ENCODE data around the gene ABHD16A.
"Not testable (repeated sequence)": the region's sequence is repeated elsewhere in the genome, so short reads cannot be mapped to it uniquely, and the experiment has no call there.

The ABHD16A gene

DNA sequence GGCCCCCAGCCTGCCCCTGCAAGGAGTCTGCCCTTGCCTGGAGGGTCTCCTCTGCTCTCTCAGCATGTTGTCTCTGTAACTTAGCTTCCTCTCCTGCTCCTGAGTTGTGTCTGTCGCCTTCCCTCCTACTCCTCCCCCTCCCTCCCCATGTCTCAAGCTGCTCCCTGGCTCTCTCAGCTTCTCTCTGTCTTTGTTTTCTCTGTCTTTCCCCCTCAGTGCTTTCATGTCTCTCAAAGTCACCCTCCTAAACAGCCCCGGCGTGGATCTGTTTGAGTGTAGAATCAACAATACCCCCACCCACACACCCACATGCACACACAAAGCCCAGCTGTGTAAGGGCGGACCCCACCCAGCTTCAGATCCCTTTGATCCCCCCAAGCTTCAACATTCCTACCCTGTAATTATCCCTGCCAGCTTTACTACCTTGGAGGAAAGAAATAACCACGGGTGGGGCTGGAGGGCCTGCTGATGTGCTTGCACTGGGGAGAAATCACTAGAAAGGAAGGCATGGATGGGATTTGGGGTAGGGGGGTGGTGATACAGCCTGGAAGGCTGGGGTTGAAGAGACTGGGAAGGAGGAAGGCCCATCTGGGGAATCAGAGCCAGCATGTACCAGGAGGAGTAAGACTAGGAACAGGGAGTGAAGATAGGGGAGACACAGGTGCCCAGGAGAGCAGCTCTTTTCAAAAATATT lies 11.0 kb upstream of the ABHD16A start:
- DNase-seq = no peak

DNA sequence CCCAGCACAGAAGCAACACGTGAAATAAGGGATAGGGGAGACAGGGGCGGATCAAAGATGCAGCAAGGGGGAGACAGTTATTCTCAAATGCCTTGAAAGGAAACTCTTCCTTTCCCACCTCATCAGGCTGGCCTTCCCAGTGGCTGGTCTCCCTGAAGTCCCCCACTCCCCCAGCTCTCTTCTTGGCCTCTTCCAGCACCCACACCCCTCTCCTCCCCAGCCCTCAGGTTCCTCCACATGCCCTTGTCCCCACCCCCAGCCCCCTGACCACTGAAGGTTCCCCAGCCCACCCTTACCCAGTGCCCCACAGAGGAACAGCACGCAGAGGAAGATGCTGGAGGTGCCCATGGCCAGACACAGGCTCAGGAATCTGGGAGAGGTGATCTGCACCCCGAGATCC lies 10.3 kb upstream of the ABHD16A start:
- DNase-seq = no peak

DNA sequence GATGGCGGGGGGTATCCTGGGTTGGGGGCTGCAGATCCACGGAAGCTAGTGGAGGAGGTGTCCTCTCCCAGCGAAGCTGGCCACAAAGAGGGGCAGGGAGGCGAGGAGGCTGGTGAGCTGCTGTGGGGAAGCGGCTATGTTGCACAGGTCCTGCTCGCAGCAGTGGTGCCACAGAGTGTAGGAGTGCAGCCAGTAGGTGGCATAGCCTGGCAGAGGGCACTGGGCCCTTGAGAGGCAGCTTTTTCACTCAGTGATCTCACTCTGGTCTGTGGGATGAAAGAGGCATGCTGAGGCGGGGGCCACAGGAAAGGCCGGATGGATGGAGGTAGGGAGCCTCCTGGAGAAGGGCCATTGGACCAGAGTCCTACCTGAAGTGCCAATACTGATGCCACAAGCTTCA lies 9.2 kb upstream of the ABHD16A start:
- no peak for DNase-seq

DNA sequence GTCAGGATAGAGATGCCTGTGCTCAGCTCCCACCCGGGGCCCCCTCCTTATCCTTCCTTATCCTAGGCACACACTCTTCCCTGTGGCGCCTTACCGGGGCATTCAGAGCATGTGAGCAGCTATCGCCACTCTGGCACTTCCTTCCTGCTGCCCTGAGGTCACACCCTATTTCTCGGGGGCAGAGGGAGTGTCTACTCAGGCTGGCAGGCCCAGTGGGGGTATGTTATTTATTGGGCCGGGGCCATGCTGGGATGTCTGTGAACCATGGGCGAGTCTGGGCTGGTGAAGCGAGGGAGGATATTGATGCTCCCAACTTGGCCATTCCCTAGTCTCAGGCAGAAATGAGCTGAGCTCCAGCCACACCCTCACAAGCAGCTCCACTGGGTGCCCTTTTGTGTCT lies 8.1 kb upstream of the ABHD16A start:
- no peak for DNase-seq

DNA sequence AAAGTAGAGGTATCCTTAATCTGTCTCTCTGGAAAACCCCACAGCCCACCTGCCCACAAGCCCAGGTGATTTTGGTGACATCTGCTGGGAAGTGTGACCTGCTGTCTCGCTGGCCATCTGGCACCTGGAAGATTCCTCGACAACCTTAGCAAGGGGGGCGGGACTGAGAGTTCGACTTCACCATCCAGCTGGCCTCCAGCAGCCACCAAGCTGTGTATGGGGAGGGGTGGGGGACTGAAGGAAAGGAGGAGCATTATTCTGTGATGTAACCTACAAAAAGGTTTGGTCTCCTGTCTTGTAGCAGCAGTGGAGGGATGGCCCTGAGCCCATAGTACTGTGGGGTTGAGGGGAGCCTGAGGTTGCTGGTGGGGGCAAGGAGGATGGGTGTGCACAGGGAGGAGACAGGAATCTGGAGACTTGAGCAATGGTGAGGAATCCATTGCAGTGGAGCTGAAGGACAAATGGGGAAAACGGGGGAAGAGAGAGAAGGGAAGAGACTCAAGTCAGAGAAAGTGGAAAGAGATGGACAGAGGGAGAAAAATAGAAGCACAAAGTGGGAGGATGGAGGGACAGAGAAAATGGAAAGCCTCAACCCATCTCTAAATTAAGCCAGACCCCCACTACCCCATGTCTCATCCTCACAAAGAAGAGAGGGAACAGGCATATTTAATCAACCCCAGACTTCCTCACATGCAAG lies 7.5 kb upstream of the ABHD16A start:
- no peak for DNase-seq

DNA sequence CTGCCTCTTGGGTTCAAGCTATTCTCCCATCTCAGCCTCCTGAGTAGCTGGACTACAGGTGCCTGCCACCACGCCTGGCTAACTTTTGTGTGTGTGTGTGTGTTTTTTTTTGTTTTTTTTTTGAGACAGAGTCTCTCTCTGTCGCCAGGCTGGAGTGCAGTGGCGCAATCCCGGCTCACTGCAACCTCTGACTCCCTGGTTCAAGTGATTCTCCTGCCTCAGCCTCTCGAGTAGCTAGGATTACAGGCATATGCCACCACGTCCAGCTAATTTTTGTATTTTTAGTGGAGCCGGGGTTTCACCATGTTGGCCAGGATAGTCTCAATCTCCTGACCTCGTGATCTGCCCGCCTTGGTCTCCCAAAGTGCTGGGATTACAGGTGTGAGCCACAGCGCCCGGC lies 6.0 kb upstream of the ABHD16A start:
- not testable (repeated sequence) for DNase-seq

DNA sequence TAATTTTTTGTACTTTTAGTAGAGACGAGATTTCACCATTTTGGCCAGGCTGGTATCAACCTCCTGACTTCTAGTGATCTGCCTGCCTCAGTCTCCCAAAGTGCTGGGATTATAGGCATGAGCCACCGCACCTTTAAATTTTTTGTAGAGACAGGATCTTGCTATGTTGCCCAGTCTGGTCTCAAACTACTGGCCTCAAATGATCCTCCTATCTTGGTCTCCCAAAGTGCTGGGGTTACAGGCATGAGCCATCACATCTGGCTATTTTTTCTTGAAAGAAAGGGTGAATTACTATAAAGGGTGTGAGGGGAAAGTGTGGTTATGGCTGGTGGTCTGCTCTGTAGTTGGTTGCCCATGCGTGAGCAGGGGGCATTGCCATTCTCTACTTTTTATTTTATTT lies 5.1 kb upstream of the ABHD16A start:
- DNase-seq = no peak

DNA sequence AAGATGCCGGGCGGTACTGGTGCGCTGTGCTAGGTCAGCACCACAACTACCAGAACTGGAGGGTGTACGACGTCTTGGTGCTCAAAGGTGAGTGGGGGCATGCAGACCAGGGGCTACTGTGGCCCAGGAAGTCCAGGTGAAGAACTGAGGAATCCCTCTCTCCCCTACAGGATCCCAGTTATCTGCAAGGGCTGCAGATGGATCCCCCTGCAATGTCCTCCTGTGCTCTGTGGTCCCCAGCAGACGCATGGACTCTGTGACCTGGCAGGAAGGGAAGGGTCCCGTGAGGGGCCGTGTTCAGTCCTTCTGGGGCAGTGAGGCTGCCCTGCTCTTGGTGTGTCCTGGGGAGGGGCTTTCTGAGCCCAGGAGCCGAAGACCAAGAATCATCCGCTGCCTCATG lies 4.6 kb upstream of the ABHD16A start:
- DNase-seq = no peak

DNA sequence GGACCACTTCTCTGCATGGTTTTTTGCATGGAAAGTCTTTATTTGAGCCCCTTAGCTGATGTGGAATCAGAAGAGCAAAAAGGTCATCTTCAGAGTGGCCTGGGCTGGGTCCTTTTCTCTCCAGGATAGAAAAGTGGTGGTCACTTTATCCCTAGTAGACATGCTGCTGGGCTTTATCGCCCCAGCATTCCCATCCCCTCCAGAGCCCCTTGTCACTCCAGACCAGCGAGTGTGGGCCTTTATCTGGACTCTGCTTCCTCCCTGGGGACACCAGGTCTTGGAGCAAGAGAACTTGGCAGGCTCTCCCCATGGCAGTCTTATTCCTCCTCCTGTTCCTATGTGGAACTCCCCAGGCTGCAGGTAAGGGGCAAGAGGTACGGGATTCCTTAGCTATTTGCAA lies 3.5 kb upstream of the ABHD16A start, which contains the start of gene LY6G6F:
TSS of gene LY6G6F (plus strand) at position 268 of the 400 bp plus-strand sequence. CDS start at position 309, 41 bp downstream.
- no peak for DNase-seq

DNA sequence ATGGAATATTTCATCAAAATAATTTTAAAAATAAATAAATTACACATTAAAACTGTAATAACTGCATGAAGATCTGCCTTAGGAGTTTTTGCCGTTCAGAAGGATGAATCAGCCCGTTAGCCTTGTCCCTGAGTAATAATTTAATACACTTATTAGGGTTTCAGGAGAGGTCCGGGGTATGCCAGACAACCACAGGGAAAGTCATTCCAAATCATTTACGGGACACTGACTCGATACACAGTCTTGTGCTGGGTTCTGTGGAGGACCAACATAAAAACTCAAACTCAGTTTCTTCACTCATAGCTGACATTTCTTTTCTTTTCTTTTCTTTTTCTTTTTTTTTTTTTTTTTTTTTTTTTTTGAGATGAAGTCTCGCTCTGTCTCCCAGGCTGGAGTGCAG lies 2.8 kb upstream of the ABHD16A start:
- DNase-seq = no peak

DNA sequence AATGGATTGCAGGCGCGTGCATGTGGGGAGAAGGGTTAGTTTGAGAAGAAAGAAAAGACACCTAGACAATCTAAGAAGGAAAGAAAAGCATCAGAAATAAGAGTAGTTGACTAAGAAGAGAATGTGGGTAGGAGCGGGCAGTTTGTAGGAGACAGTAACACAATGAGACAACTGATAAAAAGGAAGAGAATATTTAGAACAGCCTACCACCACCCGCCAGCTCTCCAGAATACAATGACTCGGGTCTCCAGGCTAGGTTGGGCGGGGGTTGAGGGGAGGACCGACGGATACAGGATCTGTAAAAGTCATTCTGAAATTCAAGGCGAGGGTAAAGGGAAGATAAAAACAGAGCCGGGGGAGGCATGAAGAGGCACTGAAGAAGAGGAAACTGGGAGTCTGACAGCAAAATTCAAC lies 712 bp downstream of the ABHD16A start:
- no peak for DNase-seq

DNA sequence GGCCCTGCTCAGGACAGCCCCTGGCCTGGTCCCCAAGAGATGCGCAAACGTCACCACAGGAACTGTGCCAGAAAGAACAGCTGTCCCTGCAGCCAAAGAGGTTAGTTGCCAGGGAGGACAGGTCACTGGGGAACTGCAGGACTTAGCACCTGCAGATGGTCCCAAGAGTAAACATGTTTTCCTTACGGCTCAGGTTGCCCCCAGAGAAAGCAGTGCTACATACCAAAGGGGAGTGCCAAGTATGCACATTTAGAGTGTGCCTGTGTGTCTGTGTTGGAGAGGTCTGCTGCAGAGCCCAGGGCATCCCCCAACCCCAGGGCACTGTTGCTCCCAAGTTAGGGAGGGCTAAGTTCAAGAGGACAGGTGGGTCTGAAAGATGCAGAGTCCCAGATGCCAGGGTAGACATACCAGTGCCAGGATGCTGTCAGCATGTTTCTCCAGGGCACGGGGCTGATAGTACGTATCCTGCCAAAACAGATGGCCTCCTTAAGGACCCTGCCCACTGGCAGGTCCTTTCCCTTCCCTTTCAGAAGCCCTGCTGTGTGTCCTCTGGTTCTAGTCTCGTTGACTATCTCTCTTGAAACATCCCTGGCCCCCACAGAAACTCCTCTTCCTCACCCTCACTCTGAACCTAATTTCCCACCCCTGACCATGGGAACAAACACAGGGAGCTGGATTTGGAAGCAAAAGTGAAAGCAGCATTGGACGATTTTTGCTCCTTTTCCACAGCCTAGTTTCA lies 1.3 kb downstream of the ABHD16A start:
- peak; percentile 72 for DNase-seq

DNA sequence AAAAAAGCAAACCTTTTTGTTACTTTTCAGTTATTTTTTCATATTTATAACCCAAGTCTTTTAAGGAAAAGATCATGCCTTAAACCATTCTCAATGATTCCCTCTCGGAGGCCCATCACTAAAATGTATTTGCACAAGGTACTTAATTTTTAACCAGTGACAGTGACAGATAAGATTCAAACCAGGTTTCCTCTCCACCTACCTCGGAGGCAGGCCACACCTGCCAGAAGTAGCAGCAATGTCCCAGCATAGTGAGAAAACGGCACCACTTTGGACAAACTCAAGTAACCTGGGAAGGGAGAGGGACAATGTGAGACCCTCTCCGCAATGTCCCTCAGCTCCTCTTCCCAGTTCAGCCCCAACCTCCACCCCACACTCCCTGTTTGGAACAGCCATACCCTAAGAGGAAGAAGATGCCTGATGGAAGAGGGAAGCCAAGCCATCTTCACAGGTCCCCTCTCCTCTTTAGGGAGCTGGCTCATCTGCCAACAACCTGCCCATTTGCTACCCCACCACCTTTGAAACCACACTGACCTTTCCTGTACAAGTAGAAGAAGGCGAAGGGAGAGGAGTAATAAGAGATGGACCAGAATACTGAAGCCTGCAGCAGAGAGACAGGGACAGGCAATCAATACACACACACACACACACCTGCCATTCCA lies 2.3 kb downstream of the ABHD16A start:
- DNase-seq = no peak

DNA sequence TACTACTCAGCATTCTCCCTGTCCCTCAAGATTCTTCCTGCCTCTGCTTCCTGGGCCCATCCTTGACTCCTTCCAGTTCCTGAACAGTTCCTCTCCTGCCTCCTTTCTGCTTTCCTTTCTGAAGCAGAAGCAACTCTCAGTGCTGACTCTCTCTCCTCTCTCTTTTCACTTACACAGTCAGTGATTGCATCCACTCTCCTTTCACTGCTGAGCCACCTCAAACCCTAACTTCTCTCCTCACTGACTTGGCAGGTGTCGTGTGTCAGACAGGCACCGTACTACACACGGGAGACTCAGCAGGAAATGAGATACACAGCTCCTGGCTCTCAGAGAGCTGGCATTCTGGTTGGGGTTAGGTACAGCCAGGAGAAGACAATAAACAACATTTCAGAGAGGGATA lies 5.6 kb downstream of the ABHD16A start:
- DNase-seq = no peak

DNA sequence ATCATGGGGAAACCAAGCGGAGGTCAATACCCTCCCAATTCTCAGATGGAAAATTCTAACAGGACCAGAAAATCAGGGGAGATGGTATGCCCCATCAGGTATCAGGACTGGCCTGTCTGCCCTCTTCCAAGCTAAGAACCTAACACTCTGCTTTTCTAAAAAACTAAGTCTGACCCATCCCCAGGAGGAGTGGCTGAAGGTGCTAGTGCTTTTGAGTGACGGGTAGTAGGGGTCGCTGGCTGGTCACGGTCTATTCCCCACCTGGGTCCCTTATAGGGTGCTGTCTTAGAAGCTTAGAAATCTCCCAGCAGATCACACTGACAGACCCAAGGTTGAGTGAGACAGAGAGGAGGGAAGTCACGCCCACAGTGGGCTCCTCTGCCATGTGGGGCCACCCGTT lies 9.6 kb downstream of the ABHD16A start:
- no peak for DNase-seq

DNA sequence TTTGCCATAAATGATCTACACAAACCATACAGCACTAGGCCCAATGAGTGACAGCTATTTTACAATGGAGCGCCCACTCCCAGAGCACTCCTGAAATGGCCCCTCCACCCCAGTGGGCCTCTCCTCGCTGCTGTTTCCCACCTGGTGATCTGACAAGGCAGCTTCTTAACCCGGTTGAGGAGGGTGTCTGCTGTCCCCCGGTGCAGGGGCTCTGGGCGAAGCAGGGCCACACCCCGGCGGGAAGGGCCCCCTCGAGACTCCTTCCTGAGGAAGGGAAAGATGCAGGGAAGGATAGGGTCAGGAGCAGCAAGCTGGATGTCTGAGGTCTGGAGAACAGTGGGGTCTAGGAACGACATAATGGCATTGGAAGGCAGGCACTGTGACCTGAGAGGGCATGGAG lies 10.2 kb downstream of the ABHD16A start:
- DNase-seq = no peak

DNA sequence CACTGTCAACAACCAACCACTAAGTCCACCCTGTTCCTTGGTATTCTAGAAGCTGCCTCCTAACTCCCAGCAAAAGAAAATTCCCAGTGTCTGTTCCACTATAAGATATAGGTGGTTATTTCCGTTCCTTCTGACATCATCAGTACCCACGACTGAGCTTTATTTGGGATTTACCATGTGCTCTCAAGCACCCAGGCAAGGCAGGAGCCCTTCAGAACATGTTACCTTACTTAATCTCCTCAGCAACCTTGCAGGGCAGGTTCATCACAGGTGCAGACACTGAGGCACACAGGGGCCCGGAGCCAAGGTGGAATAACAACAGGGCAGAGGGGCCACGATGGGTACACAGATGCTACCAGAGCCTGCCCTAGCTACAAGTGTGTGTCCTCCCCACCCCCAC lies 10.8 kb downstream of the ABHD16A start:
- no peak for DNase-seq

DNA sequence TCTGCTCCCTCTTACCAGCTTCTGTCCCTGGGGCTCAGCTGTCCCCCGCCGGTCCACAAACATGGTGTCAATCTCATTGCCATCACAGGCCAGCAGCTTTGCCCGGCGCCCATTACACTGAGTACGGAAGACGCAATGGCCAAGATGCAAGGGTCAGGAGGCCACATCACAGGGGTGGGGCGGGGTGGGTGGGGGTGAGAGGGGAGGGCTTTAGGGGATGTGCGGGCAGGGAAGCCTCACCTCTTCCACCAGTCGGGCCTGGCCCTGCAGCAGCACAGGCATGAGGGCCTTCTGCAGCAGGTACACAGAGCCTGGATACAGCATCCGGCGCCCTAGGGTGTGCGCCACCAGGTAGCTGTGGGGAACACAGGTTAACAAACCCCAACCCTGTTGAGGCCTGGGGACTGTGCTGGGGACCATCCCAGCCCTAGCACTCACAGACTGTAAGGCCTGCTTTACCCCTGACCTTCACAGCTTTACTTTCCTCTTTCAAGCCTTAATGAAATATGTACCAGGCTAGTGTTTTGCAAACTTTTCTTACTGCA lies 11.5 kb downstream of the ABHD16A start:
- no peak for DNase-seq

DNA sequence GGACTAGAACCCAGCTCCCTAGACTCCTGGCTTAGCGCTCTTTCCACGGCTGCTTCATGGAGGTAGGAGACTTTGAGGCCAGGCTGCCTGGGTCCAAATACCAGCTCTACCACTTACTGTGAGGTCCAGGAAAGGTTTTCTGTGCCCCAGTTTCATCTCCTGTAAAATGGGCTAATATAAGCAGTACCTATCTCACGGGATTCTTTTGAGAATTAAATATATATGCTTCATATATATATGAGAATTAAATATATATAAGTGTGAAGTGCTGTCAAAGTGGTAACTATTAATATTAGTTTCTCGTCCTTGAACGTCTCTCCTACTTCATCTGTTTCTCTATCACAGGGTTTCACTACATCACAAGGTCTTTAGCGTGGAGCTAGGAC lies 12.1 kb downstream of the ABHD16A start:
- no peak for DNase-seq

DNA sequence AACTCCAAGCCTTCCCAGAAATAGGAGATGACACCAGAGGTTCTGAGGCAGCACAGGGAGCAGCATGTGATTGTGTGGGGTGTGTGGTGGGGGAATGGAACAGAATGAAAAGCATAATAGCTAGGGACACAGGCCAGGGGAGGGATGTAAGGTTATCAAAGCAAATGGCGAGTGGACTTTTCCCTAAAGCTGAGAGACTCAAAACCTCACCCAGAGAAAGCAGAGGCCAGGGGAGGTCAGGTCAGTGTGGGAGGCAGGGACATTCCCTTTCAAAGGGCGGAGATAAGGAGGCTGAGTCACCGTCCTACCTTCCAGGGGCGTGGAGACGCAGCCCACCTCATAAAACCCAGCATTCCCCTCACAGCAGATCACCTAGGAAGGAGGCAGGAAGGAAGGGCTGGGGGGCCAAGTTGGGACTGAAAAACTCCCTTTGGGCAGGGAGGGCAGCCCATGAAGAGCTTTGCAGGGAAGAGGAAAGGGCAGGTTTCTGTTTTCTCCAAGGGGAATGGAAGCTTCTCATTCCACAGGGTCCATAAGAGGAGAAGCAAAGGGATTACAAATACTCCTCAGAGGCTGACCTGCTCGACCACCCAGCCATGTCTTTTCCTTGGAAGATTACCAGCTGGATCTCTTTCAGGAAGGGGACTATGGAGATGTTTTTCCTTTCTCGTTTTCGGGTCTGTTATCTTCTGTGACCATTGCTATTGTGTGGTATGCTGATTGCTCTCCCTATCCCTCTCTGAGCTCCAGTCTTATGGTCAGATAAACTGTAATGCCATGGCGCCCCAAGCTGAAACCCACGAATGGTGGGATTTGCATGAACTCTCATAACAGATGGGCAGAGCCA lies 12.7 kb downstream of the ABHD16A start:
- DNase-seq = no peak

DNA sequence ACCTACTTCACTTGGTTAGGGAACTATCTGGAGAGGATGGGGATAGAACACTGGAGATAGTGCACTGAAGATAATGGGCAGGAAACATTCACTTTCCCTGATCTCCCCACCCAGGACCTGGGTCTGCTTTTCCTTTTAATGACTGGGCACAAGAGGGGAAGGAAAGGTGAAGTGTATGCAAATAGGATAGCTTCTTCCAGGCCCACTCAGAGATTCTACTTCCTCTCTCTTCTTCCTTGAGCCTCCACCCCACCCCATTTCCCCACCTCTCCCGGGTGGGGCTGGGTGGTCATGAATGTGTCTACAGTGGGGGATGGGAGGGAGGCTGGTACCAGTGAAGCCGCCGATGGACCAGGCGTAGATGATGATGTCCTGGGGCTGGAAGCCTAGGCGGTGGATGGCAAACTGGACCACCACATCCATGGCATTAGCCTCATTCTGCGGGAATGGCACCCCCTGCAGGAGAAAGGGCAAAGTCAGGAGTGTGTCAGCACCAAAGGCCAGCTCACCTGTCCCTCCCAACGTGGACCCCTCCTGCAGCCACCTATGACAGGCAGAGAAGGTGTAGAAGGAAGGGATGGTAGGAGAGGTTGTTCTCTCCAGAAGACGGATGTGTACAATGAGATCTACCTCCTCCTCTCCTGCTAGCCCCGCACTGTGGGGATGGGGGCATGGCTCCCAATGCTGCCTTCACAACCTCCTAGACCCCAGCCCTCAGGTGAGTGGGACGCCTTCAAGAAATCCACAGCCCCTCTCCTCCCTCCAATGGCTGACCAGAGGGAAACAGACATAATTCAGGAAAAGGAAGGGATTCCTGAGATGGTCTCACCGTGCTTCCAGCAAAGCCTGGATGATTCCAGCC lies 13.6 kb downstream of the ABHD16A start:
- DNase-seq = no peak
